CD4-positive, alpha-beta T cell treated with Interleukin-1 beta for 1 hour (primary cell): ENCODE data around the gene P2RY1.
"Not testable (repeated sequence)": the region's sequence is repeated elsewhere in the genome, so short reads cannot be mapped to it uniquely, and the experiment has no call there.

ENCODE experiments used
- DNase-seq, 2 donors: peaks; one replicate each; pipeline ENCODE4 v3.0.0-alpha.2; 2020 to 2022

P2RY1 gene

DNA sequence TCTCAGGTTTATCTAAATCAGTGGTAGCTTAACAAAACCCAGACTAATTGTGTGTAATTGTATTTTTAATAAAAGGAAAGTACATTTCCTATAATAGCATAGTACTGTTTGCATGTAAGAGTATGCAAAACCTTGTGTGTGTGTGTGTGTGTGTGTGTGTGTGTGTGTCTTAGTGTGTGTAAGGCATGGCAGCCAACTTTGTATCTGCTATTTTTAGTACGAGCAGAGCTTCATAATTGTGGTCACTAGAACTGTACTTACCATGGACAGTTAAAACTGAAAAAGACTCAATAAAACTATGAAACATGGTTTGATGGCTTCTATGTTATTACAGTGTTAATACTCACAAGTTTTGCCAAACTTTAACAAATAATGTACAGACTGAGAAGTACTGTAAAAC, 6.2 kb downstream of the P2RY1 start:
- DNase-seq, result no peak

GRCh38 chr3:152842413-152842812, 7.5 kb downstream of the P2RY1 start:
- no peak for DNase-seq

- no peak for DNase-seq
These were observed 9.0 kb downstream of the P2RY1 start for GRCh38 chr3:152843955-152844354.

GRCh38 chr3:152846572-152847202, 11.8 kb downstream of the P2RY1 start:
- DNase-seq, result not testable (repeated sequence)

GRCh38 chr3:152847599-152847998, 12.7 kb downstream of the P2RY1 start:
- DNase-seq, result not testable (repeated sequence)

GRCh38 chr3:152849996-152850578, 15.2 kb downstream of the P2RY1 start:
- no peak for DNase-seq

GRCh38 chr3:152853196-152853595, 18.3 kb downstream of the P2RY1 start:
- no peak for DNase-seq

- DNase-seq, result peak in 1 of 2 donors; percentile 50
These were observed 22.2 kb downstream of the P2RY1 start for GRCh38 chr3:152857082-152857481.

GRCh38 chr3:152858170-152858800, 23.4 kb downstream of the P2RY1 start:
- DNase-seq, result no peak

DNA sequence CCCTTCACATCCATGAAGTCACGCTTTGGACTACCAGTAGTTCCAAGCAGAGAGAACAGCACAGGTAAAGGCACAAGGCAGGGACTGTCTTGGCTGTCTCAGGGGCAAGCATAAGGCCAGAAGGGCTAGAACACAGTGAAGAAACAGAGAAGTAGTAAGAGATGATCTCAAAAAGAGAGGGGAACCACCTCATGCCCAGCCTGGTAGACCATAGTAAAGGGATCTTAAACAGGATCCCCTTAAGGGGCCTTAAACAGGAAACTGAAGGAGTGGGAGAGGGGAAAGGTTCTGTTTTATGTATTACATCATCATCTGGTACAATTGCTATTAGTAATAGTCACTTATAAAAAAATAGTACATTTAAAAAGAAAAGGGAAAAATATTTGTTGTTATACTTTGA, 25.8 kb downstream of the P2RY1 start:
- DNase-seq, result no peak

- DNase-seq, result no peak
These were observed 30.8 kb downstream of the P2RY1 start for GRCh38 chr3:152865668-152866245.

GRCh38 chr3:152870027-152870426, 35.1 kb downstream of the P2RY1 start:
- DNase-seq, result no peak

GRCh38 chr3:152873314-152873713, 38.4 kb downstream of the P2RY1 start:
- not testable (repeated sequence) for DNase-seq

DNA sequence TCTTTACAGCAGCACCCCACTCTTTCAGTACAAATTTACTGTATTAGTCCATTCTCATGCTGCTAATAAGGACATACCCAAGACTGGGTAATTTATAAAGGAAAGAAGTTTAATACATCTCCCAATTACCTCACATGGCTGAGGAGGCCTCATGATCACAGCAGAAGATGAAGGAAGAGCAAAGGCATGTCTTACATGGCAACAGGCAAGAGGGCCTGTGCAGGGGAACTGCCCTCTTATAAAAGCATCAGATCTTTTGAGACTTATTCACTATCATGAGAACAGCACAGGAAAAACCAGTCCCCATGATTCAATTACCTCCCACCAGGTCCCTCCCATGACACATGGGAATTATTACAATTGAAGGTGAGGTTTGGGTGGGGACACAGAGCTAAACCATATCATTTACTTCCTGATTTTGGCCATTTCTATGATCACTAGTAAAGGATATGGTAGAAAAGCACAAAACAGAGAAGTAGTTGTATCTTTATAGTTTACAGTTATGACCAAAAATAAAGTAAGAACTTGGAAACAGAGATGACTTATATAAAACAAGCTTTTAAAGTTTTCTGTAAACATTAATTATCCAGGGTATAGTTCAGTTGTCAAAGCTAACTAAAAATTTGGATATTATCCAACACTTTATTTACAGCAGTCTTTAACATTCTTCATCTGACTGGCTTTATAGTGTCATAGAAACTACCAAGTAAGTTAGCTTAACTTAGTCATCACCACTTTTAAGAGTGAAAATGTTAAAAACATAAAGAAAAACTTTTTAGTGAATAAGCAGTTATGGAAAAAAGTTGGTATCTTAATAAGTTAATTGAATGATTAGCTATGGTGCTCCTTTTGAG, 40.2 kb downstream of the P2RY1 start:
- no peak for DNase-seq

- no peak for DNase-seq
These were observed 44.3 kb downstream of the P2RY1 start for GRCh38 chr3:152879130-152879789.

GRCh38 chr3:152879790-152880174, 44.9 kb downstream of the P2RY1 start:
- DNase-seq, result no peak

- no peak for DNase-seq
These were observed 50.1 kb downstream of the P2RY1 start for GRCh38 chr3:152885076-152885475.
